Peyer's patch (tissue), 4 donors: Measurements from ENCODE around the gene ZBTB16.

Experiments
- POLR2A ChIP-seq, 2 donors: fragments of 450-650 bp; IDR thresholded peaks; one replicate each; pipeline ENCODE4 v1.5.1; 2017; ENCODE audit warnings: antibody characterized with exemption in 2 of 2, mild to moderate bottlenecking in 2 of 2, moderate library complexity in 2 of 2
- TF ChIP-seq, protein P1 (sequence below), 6 experiments: fragments of 450-650 bp in 4 of 6; fragments of 200-600 bp in 2 of 6; sonication (generic) in 1 of 6; IDR thresholded peaks; one replicate each; pipeline ENCODE4 v1.5.1; 2017 to 2019; ENCODE audit warnings: antibody characterized with exemption in 6 of 6, mild to moderate bottlenecking in 3 of 6, moderate library complexity in 1 of 6

DNA sequence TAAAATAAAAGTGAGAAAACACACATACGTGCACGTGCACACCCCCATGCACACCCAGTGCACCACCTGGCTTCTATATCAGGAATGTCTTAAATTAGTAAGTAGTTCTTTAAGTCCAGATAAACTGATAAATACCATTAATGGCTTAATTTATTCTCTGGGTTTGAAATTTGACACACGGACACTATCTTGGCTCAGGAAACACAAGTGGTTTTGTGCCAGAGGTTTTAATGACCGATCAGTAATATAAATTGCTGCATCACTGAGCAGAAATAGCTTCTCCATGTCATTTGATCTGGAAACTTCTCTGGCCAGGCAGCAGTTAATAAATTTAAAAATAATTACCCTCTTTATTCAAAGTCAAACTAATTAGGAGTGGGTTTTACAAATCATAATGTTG is 135.2 kb downstream of the ZBTB16 start:
- TF ChIP-seq, protein P1, sequence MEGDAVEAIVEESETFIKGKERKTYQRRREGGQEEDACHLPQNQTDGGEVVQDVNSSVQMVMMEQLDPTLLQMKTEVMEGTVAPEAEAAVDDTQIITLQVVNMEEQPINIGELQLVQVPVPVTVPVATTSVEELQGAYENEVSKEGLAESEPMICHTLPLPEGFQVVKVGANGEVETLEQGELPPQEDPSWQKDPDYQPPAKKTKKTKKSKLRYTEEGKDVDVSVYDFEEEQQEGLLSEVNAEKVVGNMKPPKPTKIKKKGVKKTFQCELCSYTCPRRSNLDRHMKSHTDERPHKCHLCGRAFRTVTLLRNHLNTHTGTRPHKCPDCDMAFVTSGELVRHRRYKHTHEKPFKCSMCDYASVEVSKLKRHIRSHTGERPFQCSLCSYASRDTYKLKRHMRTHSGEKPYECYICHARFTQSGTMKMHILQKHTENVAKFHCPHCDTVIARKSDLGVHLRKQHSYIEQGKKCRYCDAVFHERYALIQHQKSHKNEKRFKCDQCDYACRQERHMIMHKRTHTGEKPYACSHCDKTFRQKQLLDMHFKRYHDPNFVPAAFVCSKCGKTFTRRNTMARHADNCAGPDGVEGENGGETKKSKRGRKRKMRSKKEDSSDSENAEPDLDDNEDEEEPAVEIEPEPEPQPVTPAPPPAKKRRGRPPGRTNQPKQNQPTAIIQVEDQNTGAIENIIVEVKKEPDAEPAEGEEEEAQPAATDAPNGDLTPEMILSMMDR (IDR thresholded peaks at IDR 0.05): peak in 2 of 6 experiments; percentile 3 to 14
- TF ChIP-seq POLR2A (IDR thresholded peaks at IDR 0.05): no peak
